Stimulated activated CD4-positive, alpha-beta T cell treated with anti-CD3 and anti-CD28 coated beads, TNF-alpha, amount 100 ng/mL, for 48 hours (primary cell): Measurements from ENCODE around the gene MICALL1.

Experiments used
- DNase-seq, 3 donors: peaks; one replicate each; pipeline ENCODE4 v3.0.0-alpha.2; 2020; ENCODE audit warnings: low read depth in 3 of 3

MICALL1 gene, protein sequence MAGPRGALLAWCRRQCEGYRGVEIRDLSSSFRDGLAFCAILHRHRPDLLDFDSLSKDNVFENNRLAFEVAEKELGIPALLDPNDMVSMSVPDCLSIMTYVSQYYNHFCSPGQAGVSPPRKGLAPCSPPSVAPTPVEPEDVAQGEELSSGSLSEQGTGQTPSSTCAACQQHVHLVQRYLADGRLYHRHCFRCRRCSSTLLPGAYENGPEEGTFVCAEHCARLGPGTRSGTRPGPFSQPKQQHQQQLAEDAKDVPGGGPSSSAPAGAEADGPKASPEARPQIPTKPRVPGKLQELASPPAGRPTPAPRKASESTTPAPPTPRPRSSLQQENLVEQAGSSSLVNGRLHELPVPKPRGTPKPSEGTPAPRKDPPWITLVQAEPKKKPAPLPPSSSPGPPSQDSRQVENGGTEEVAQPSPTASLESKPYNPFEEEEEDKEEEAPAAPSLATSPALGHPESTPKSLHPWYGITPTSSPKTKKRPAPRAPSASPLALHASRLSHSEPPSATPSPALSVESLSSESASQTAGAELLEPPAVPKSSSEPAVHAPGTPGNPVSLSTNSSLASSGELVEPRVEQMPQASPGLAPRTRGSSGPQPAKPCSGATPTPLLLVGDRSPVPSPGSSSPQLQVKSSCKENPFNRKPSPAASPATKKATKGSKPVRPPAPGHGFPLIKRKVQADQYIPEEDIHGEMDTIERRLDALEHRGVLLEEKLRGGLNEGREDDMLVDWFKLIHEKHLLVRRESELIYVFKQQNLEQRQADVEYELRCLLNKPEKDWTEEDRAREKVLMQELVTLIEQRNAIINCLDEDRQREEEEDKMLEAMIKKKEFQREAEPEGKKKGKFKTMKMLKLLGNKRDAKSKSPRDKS

DNA sequence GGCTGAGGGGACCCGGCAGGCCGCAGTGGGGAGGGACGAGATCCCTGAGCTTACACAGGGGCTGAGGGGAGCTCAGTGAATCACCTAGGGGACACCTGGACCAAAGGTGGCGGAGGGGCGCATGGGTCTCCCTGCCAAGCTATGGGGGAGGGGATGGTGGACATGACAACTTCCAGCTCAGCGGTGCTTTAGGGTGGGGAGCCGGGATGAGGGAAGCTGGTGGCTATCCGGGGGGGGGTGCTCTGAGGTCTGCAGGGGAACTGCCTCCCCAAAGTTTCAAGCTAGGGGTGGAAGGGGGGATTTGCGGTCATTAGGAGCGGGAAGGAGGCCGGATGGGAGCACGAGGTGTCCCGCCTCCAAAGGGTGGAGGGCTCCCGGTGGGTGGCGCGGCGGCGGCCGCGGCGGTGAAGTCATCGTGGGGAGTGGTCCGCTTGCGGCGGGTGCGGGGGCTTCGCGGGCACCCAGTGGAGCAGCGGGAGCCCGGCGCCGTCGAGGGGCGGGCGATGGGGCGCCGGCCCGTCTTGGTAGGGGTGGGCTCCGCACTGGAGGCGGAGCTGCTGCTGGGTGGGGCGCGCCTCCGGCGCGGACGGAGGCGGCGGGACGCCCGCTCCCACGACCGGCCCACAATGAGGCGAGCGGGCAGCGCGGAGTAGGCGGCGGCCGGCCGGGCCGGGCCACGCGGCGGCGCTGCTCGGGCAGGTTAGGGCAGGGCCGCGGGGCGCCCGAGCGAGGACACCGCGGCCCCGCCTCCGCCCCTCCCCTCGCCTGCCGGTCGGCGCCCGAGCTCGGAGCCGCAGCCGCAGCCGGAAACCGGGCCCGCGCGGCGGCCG lies at the start of gene MICALL1:
TSS of gene MICALL1 (plus strand) at position 764 of the 830 bp plus-strand sequence. CDS start 126 bp downstream, outside the sequence.
- DNase-seq = peak in 2 of 3 donors; percentile 43 to 67

DNA sequence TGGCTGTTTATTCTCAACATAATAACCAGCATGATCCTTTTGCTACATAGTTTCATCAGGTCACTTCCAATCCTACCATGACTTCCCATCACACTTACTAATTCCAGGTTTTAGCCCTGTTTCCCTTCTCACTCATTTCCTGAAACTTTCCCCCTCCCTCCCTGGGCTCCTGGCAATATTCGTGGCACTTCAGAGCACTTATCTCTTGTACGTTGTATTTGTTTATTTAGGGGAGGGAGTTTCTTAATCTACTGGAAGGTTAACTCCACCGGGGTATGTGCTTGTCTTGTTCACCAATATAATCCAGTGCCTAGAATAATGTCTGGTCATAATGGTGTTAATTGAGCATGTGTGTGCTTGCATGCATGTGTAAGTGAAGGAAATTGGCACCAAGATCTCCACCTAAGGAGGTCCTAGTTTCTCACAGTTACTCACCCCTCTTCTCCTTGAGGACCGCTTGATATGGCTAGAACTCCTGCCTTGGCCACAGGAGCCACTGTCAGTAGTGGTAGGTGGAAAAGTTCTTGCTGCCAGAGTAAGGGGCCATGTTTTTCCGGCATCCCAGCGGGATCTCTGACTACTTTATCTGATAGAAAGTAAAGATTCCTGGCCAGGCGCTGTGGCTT lies 45.2 kb upstream of the MICALL1 start:
- DNase-seq = no peak

DNA sequence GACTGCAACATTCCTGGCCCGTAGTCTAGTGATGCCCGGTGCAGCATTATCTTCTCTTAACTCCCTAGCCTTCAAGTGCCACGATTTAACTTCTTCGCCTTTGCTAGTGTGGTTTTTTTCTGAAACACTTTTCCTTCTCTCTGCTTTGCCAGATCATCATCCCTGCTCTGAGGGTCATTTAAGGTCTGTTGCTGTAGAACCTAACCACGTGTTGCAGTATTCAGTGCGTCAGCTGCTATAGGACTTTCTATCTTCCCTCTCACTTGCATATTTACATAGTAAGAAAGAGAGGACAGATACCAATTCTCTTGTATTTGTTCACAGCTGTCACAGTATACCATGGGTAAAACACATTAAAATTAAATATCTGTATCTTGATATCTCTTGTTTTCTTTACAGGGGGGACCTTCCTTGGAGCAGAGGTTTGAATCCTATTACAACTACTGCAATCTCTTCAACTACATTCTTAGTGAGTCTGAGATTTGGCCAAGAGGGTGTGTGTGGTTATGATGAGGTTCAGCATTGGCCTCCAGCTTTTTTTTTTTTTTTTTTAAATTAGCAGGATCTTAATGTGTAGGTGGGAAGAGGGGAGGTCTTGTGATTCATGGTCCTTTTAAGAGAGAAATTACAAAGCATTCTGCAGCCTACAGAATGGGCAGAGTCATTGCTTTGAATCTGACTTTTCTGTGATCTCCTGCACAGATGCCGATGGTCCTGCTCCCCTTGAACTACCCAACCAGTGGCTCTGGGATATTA lies 43.3 kb upstream of the MICALL1 start:
- no peak for DNase-seq

DNA sequence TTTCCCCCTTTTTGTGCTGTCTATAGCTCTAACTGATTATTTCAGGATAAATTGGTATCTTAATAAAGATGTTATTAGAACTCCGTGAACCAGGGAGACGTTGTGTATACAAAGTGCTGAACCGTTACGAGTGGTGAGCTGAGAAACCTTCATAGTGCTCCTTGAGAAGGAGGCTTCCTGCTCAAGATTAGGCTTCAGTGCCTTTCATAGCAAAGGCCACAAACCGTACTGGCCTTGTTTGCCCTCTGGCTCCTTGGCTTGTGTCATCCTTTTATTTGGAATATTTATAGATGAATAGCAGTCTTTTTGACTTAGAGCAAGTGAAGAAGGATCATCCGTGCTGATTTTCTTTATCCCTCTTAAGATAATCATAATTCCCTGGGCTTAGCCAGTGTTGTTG lies 40.6 kb upstream of the MICALL1 start:
- no peak for DNase-seq

DNA sequence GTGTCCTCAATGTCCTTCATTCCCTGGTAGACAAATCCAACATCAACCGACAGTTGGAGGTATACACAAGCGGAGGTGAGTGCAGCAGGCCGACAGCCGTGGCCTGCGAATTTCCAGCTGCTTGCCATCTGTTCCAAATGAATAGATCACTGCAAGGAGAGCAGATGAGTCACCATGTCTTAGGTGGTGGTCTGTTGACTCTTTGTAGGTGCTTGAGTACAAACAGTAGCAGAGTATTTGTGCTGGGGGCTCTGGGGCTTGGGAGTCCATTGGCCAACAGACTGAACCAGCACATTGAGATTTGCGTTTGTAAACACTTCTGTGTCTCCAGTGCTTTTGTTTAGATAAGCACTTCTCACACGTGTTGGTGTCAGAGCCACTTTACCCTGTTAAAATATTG lies 35.8 kb upstream of the MICALL1 start:
- no peak for DNase-seq

DNA sequence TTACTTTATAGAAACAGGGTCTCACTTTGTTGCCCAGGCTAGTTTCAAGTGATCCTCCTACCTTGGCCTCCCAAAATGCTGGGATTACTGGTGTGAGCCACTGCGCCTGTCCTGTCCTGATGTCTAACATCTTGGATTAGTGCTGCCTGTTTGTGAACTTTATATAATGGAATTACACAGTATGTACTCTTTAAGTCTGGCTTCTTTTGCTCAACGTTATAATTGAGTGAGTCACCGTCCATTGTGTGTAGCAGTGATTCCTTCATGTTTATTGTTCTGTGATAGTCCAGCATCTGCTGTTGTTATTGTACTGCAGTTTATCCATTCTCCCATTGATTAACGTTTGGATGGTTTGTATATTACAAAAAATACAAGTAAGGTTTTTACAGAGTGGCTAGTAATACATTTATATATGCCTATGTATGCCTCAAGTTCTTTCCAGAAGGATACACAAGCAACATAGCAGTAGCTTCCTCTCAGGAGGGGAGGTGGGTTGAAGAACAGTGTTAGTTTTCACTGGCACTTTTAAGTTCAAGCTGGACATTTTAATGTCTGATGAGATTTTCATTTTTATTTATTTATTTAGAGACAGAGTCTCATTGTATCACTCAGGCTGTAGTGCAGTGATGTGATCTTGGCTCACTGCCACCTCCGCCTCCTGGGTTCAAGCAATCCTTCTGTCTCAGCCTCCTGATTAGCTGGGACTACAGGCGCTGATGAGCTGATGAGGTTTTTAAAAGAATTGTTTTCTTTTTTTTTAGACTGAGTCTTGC lies 25.2 kb upstream of the MICALL1 start:
- no peak for DNase-seq

DNA sequence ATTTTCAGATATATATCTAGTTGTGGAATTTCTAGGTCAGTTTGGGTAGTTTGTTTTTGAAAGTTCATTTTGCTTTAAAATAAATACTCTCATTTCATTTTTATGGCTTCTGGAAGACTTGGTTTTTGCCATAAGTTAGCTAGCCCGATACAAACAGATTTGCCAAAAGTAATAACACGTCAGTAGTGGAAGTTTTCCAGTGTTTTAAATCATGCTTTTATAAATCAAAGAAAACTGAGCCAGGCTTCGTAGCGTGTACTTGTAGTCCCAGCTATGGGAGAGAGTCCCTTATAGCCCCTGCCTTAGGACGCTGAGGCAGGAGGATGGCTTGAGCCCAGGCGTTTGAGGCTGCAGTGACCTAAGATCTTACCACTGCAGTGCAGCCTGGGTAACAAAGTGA lies 21.7 kb upstream of the MICALL1 start:
- DNase-seq = no peak

DNA sequence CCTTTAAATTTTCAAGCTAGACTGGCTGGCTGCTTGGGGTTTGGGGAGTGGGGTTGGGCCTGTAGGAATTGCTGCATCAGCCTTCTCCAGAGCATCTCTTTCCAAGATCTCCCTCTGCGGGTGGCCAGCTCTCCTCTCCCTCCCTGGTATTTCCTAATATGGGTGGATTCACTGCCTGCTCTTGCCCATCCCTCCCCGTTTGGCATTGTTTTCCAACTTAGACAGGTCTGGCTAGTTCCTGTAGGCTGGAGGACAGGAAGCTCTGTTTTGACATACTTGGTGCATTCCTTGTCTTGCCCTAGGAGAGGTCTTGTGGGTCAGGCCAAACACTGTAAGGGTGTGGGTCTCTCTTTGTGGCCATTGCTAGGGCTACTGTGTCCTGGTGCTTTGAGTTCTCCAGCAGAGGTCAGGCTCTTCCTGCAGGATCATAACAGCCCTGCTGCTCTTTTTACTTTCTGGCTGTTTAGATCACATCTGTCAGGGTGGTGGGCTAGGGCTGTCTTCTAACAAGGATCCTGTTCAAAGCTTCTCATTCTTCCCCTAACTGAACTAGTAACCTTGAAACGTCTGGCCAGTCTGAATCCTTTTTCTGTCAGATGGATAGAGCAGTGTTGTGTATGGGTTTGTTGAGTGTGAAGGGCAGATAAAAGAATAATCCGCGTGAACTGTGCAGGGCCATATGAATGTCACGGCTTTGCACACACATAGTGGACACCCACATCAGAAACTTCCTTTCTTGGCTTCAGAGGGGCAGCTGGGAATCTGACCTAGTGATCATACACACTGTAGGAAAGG lies 18.3 kb upstream of the MICALL1 start:
- no peak for DNase-seq

- DNase-seq = no peak
These were observed 14.2 kb upstream of the MICALL1 start for GRCh38 chr22:37891926-37892325.

GRCh38 chr22:37892566-37893335 lies 13.3 kb upstream of the MICALL1 start:
- DNase-seq = no peak

DNA sequence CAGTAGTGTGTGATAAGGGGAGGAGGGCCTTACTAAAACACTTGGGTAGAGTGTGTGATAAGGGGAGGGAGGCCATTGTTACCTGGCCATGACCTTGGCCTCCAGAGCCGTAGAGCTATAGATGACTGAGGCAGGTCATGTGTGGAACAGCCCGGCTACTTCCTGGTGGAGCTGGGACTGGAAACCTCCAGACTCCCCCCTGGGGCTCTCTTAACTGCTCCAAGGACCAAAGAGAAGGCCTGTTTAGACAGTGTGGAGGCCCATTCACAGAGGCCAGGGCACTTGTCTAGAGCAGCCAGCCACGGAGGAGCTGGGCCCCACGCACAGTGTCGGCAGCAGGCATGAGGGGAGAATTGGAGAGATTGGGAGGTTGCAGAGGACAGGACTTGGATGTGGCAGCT lies 12.5 kb upstream of the MICALL1 start:
- no peak for DNase-seq

DNA sequence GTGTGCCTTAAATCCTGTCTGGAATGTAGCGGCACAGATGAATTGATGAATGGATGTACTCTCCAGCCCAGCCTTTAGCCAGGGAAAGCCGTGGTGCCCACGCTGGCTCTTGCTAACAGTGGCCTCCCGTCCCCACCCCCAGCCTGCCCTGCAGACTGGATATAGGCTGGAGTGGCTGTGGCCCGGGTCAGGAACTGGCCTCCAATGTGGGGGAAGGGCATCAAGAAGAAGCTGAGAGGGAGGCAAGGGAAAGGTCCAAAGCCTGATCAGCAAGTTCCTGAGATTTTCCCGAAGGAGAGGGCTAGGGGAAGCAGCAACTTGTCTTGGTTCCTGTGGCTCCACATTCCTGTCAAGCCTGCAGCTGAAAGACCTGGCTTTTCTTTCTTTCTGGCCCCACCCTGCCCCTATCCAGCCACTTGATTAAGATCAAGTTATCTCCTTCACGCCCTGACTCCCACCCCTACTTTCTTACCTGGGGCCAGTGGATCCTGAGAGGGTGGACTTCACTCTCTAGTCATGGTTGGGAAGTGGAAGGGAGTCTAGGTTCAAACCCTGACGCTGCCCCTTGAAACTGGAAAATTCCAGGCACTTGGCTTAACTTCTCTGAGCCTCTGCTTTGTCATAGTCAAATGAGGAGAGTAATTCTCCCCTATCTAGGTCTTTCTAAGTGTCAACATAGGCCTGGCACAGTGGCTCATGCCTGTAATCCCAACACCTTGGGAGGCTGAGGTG lies 11.0 kb upstream of the MICALL1 start:
- DNase-seq = no peak

DNA sequence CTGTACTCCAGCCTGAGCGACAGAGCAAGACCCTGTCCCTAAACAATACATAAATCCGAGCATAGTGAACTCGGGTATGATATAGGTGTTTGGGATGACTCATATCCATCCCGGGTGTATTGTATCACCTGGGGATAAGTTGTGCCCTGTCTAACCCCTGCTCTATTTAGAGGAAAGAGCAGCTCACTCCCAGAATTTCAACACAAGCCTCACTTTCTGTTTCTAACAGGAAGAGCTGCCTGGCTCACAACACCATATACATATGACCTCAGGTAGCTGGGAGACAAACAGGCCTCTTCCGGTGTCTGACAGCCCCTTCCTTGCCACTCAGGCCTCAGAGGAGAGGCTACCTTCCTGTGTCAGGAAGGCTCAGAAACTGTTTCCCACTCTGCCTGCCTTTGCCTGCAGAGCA lies 9.9 kb upstream of the MICALL1 start:
- DNase-seq = no peak

DNA sequence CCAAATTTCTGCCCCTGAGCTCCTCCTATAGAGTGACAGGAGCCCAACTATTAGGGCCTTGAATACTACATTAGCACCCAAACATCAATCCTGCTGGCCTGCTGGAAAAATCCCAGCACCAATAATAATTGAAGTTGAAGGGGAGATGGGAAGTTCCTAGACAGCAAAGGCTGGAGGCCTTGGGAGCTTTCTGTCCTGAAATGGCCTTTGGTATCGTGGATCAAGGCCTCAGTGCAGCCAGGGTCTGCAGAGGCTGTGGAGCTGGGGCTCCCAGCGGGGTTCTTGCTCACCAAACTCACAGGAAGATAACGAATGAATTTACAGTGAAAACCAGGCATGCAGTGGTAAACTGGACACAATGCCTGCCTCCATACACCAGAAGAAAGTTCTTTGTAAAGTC lies 9.2 kb upstream of the MICALL1 start:
- DNase-seq = no peak

GRCh38 chr22:37897807-37898206 lies 8.3 kb upstream of the MICALL1 start:
- no peak for DNase-seq

DNA sequence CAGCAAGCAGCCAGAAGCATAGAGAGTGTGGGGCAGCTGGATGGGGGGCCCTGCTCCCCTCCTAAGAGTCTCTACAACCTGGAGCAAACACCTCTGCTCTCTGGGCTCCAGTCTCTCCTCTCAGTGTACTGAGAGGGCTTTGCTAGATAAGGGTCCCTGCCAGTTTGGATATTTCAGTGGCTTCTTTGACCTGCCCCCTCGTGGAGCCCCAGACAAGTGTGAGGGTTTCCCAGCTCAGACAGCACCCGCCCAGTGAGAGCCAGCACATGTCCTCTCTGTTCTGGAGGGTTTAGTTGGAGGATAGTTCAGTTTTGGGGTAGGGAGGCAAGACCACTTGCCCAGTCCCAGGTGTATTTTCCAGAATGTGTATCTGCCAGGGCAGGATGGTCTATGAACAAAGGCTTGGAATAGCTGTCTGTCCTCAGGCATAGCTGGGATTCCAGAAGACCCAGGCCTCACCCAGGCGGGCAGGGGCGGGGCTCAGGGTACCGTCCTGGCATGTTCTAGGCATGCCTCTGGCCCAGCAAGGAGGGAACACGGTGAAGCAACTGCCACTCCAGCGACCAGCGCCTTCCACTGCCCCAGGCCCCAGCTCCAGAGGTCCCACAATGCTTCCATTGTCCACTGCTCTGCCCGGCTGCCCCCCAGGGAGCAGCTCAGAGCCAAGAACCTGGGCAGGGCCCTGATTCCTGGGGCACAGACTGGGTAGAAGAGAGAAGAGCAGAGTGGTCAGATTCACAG lies 7.5 kb upstream of the MICALL1 start:
- DNase-seq = no peak
